Esophagus muscularis mucosa (tissue), 4 donors: Measurements from ENCODE around the gene CLCN7. TPM values are rescaled to one million over a fixed set of nuclear protein-coding genes. Genes with fewer than 3 reads are reported as not detected.
A peak's percentile ranks its signal among the peaks of the same experiment; 100 is the strongest.

ENCODE experiments used
- DNase-seq: peaks from one replicate; pipeline ENCODE4 v3.0.0-alpha.2; 2017; ENCODE audit errors: extremely low spot score
- H3K27ac ChIP-seq, 4 donors: fragments of 200-600 bp; sonication (generic); replicated peaks in 1 of 4; 1 replicate in 3 of 4; 2 replicates in 1 of 4; pipeline ENCODE4 v1.5.1; 2016 to 2019; ENCODE audit warnings: mild to moderate bottlenecking in 1 of 4
- H3K27me3 ChIP-seq, 4 donors: fragments of 200-600 bp; sonication (generic); one replicate each; pipeline versions ENCODE4 v1.5.1 to v1.6.0; 2016 to 2019
- H3K36me3 ChIP-seq, 4 donors: fragments of 200-600 bp; sonication (generic); one replicate each; pipeline ENCODE4 v1.5.1; 2016 to 2019
- H3K4me1 ChIP-seq, 4 donors: fragments of 200-600 bp; sonication (generic); one replicate each; pipeline ENCODE4 v1.5.1; 2016 to 2019
- H3K4me3 ChIP-seq, 4 donors: fragments of 200-600 bp; sonication (generic); 1 replicate in 2 of 4; 2 replicates in 2 of 4; pipeline ENCODE4 v1.5.1; 2016 to 2019; ENCODE audit warnings: mild to moderate bottlenecking in 4 of 4, moderate library complexity in 1 of 4
- H3K9me3 ChIP-seq, 4 donors: fragments of 200-600 bp; sonication (generic); 1 replicate in 3 of 4; 2 replicates in 1 of 4; pipeline ENCODE4 v1.5.1; 2016 to 2019
- EP300 ChIP-seq: sonication (generic); formaldehyde crosslinking; IDR thresholded peaks from one replicate; pipeline ENCODE4 v1.6.1; 2017; ENCODE audit warnings: antibody characterized with exemption
- POLR2A ChIP-seq: fragments of 450-650 bp; IDR thresholded peaks from one replicate; pipeline ENCODE4 v1.6.1; 2017; ENCODE audit warnings: antibody characterized with exemption, moderate library complexity, mild to moderate bottlenecking, low read depth
- POLR2AphosphoS5 ChIP-seq, 2 donors: sonication (generic); formaldehyde crosslinking; IDR thresholded peaks; one replicate each; pipeline ENCODE4 v1.6.1; 2017; ENCODE audit warnings: antibody characterized with exemption in 2 of 2
- WGBS: methylation state at CpG from one replicate; pipeline ENCODE4 v1.1.5; 2018; 5-methylcytosine and 5-hydroxymethylcytosine counted together
- intact Hi-C: fragments of 100-400 bp; cut with DNase I; formaldehyde crosslinking; loops from one replicate; pipeline ENCODE4 v1.15.1; 2023
- total RNA-seq, 4 donors: library from RNA; depleted of rRNA; stranded (reverse); fragments of >200 nt; gene quantifications; one replicate each; pipeline versions ENCODE4 v1.1.0 to v1.2.1, GENCODE V29; 2016
- TF ChIP-seq, protein P1 (sequence below), 3 experiments: fragments of 200-600 bp in 2 of 3; fragments of 450-650 bp in 1 of 3; sonication (generic) in 2 of 3; IDR thresholded peaks; one replicate each; pipeline ENCODE4 v1.5.1; 2017 to 2019; ENCODE audit warnings: antibody characterized with exemption in 3 of 3, mild to moderate bottlenecking in 2 of 3, moderate library complexity in 1 of 3

CLCN7 gene
- total RNA-seq, 4 donors from 2014 or later = 41.5 to 130 (median 71.9) TPM

DNA sequence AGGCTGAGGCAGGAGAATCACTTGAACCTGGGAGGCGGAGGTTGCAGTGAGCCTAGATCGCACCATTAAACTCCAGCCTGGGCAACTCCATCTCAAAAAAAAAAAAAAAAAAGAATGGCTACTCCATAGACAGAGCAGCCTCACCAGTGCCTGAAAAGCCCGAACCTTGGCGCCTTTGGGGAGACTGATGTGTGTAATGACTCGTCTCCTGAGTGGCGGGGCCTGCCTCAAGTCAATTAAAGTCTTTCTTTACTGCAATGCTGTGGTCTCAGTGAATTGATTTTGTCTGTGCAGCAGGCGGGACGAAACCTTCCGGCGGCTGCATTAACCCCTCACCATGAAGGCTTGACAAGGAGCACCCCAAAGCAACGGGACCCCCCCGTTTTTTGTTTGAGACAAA lies 50.8 kb downstream of the CLCN7 start:
- no peak for TF ChIP-seq POLR2A
- TF ChIP-seq, protein P1, sequence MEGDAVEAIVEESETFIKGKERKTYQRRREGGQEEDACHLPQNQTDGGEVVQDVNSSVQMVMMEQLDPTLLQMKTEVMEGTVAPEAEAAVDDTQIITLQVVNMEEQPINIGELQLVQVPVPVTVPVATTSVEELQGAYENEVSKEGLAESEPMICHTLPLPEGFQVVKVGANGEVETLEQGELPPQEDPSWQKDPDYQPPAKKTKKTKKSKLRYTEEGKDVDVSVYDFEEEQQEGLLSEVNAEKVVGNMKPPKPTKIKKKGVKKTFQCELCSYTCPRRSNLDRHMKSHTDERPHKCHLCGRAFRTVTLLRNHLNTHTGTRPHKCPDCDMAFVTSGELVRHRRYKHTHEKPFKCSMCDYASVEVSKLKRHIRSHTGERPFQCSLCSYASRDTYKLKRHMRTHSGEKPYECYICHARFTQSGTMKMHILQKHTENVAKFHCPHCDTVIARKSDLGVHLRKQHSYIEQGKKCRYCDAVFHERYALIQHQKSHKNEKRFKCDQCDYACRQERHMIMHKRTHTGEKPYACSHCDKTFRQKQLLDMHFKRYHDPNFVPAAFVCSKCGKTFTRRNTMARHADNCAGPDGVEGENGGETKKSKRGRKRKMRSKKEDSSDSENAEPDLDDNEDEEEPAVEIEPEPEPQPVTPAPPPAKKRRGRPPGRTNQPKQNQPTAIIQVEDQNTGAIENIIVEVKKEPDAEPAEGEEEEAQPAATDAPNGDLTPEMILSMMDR (IDR thresholded peaks at IDR 0.05) = no peak
- no peak for TF ChIP-seq EP300
- TF ChIP-seq POLR2AphosphoS5 (IDR thresholded peaks at IDR 0.05) = no peak
- no peak overlapping the region for H3K27ac ChIP-seq
- no peaks in the 10 kb centered on the region for H3K36me3 ChIP-seq
- H3K4me1 ChIP-seq = peaks cover 14 to 33% (median 31%) of the 10 kb centered on the region in 4 donors
- DNase-seq = no peak
- intact Hi-C loops = no loop called here
- H3K27me3 ChIP-seq = peaks cover 0 to 9% (median 0%) of the 10 kb centered on the region in 4 donors
- H3K4me3 ChIP-seq = no peak overlapping the region
- H3K9me3 ChIP-seq = no peaks in the 10 kb centered on the region
- 96% methylated on average over 12 of the region's 12 CpGs for WGBS

DNA sequence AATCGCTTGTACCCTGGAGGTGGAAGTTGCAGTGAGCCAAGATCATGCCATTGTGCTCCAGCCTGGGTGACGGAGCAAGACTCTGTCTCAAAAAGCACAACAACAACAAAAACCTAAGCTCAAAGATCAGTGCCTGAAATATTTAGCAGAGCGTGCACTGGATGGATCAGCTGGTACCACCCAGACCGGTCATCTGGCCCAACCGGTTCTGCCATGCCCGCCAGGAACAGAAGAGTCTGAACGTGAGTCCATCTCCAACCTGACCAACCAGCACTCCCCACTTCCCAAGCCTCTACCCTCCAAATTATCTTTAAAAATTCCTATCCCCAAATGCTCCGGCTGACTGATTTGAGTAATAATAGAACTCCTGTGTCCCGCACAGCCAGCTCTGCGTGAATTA lies 52.8 kb downstream of the CLCN7 start:
- Histone ChIP-seq H3K36me3 (peaks cover 0 to 10% (median 4%) of the 10 kb centered on the region in 4 donors), H3K4me1 (peaks cover 14 to 41% (median 31%) of the 10 kb centered on the region in 4 donors), H3K4me3 (no peak overlapping the region), H3K9me3 (no peaks in the 10 kb centered on the region), H3K27ac (peak overlapping the region; percentile 89 to 97 (median 96)), H3K27me3 (no peaks in the 10 kb centered on the region)
- intact Hi-C loops = no loop called here
- no peak for DNase-seq
- TF ChIP-seq EP300 (no peak), POLR2A (no peak), POLR2AphosphoS5 (IDR thresholded peaks at IDR 0.05) (no peak)
- TF ChIP-seq, protein P1 (IDR thresholded peaks at IDR 0.05) = no peak
- 88% methylated on average over 10 of the region's 10 CpGs for WGBS

DNA sequence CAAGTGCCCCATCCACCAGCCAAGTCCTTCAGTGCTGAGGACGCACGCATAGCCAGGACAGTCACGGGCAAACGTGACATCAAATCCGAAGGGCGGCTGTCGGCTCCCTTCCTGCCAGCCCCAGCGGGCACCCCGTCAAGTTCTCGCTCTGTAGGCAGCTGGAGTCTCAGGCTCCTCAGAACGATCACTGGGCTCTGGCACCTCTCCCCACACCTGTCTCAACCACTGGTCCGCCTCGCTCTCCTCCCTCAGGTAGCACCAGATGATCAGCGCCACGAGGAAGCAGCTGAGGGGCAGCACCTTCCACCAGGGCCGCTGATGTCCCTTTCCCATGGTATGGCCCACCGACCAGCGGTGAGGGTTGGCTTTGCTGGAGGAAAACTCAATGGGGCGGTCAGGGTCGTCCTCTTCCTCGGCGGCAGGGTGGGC lies 54.7 kb downstream of the CLCN7 start:
- intact Hi-C loops = no loop called here
- no peaks in the 10 kb centered on the region for H3K9me3 ChIP-seq
- peaks cover 14 to 43% (median 32%) of the 10 kb centered on the region in 4 donors for H3K4me1 ChIP-seq
- H3K36me3 ChIP-seq = peaks cover 0 to 10% (median 4%) of the 10 kb centered on the region in 4 donors
- no peaks in the 10 kb centered on the region for H3K27me3 ChIP-seq
- 0% methylated on average over 7 of the region's 22 CpGs for WGBS
- DNase-seq = no peak
- H3K27ac ChIP-seq = peak overlapping the region; percentile 89 to 97 (median 96)
- peak overlapping the region; percentile 68 to 91 (median 84) for H3K4me3 ChIP-seq
- TF ChIP-seq POLR2AphosphoS5 (IDR thresholded peaks at IDR 0.05) (no peak), EP300 (no peak), POLR2A (no peak)
- TF ChIP-seq, protein P1 (IDR thresholded peaks at IDR 0.05) = no peak

DNA sequence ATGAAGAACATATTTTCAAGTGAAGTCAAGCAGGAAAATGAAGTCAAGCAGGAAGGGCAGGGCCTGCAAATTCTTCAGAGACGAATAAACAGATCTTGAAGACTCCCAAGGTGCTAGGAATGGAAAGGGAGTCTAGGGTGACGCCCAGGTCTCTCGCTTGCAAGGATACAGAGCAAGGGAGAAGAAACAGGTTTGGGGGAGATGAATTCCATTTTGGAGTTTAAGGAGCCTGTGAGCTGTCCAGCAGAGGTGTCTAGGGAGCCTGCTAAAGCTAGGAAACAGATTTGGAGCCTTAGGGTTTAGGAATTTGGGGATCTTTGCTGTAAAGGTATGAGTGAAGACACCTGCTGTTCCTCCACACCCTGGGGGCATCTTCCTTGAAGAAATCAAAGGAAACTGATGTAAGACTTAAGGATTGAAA lies 58.3 kb downstream of the CLCN7 start:
- WGBS = 80% methylated on average over 3 of the region's 3 CpGs
- TF ChIP-seq, protein P1 (IDR thresholded peaks at IDR 0.05) = no peak
- TF ChIP-seq EP300 (no peak), POLR2AphosphoS5 (IDR thresholded peaks at IDR 0.05) (no peak), POLR2A (no peak)
- no peak for DNase-seq
- Histone ChIP-seq H3K27me3 (no peaks in the 10 kb centered on the region), H3K27ac (peak overlapping the region in 1 of 4 donors; percentile 28), H3K36me3 (peaks cover 0 to 21% (median 12%) of the 10 kb centered on the region in 4 donors), H3K9me3 (no peaks in the 10 kb centered on the region), H3K4me1 (peaks cover 19 to 64% (median 49%) of the 10 kb centered on the region in 4 donors), H3K4me3 (no peak overlapping the region)
- intact Hi-C loops = no loop called here
